ENCODE results near the gene CYP1B1. TPM values are rescaled to one million over a fixed set of nuclear protein-coding genes. Genes with fewer than 3 reads are reported as not detected.

CYP1B1 gene
- total and polyA plus RNA-seq, 2 of the 4 experiments (the other 2 are of a cell fraction), result 0.65 to 1.1 TPM

GRCh38 chr2:38099099-38100028 is 23.4 kb upstream of the CYP1B1 start:
- no peak overlapping the region for H4K5ac ChIP-seq (ENCODE audit: low read depth, low read length)
- H2AK5ac ChIP-seq (ENCODE audit: low read depth, low read length), result no peak overlapping the region
- H3K56ac ChIP-seq (ENCODE audit: extremely low read depth, insufficient read depth, low read length), result no peak overlapping the region
- H3K36me3 ChIP-seq (ENCODE audit: control insufficient read depth, insufficient read depth, low read length), result no peaks in the 10 kb centered on the region
- H3K4me3 ChIP-seq (ENCODE audit: insufficient read depth, low read depth, low read length), result no peak overlapping the region
- H4K91ac ChIP-seq (ENCODE audit: insufficient read depth, low read depth, low read length), result no peak overlapping the region
- no peak overlapping the region for H2BK120ac ChIP-seq (ENCODE audit: low read depth, low read length)
- H4K20me1 ChIP-seq (ENCODE audit: insufficient read depth, low read length), result no peaks in the 10 kb centered on the region
- H4K8ac ChIP-seq (ENCODE audit: low read depth in 2 of 2, low read length in 2 of 2), result no peak overlapping the region
- intact Hi-C loops (cut with micrococcal nuclease), result no loop called here
- peaks cover 6% of the 10 kb centered on the region; the same call in 1 of the 2 replicates for H3K9me1 ChIP-seq (ENCODE audit: insufficient read depth, low read length)
- TF ChIP-seq FOS (IDR thresholded peaks at IDR 0.05; ENCODE audit: low read depth, low read length), result no peak
- TF ChIP-seq RFX5 (IDR thresholded peaks at IDR 0.05; ENCODE audit: low read depth, low read length), result no peak
- TF ChIP-seq SMC3 (IDR thresholded peaks at IDR 0.05; ENCODE audit: low read depth, low read length), result no peak
- TF ChIP-seq CHD1 (IDR thresholded peaks at IDR 0.05; ENCODE audit: low read depth, low read length), result no peak
- no peak for TF ChIP-seq MXI1 (IDR thresholded peaks at IDR 0.05; ENCODE audit: borderline replicate concordance, low read depth, low read length)
- no peak for TF ChIP-seq MAZ (IDR thresholded peaks at IDR 0.05; ENCODE audit: borderline replicate concordance, low read depth, low read length)
- no peak for TF ChIP-seq USF2 (IDR thresholded peaks at IDR 0.05; ENCODE audit: low read depth, low read length)
- no peak for TF ChIP-seq BHLHE40 (IDR thresholded peaks at IDR 0.05; ENCODE audit: low read depth, low read length)
- no peak overlapping the region for H3K4ac ChIP-seq (ENCODE audit: low read depth, low read length)
- no peaks in the 10 kb centered on the region for H3K79me1 ChIP-seq (ENCODE audit: low read depth in 1 of 2, low read length in 2 of 2)
- BruUV-seq (replicated peaks), result no TSS peak
- no peak overlapping the region for H2AFZ ChIP-seq (replicated peaks; ENCODE audit: low read length, poor library complexity)
- no peak for ATAC-seq (ENCODE audit: low read depth)
- no CpG with 5 or more reads among the region's 10 CpGs for WGBS, 2 experiments (ENCODE audit: extremely low coverage in 2 of 2, insufficient read length in 1 of 2)
- no peak overlapping the region for H2BK5ac ChIP-seq (ENCODE audit: low read depth, low read length, poor library complexity, severe bottlenecking)
- no peak overlapping the region for H2AK9ac ChIP-seq (replicated peaks; ENCODE audit: low read depth, low read length, poor library complexity)
- no peak overlapping the region for H3K14ac ChIP-seq (replicated peaks; ENCODE audit: low read depth, low read length)
- H3K9me3 ChIP-seq (ENCODE audit: control insufficient read depth, insufficient read depth, low read length), result peaks cover 2% of the 10 kb centered on the region; the same call in 1 of the 2 replicates
- H2BK15ac ChIP-seq (ENCODE audit: low read depth, low read length), result no peak overlapping the region
- H3K4me1 ChIP-seq (ENCODE audit: control insufficient read depth, insufficient read depth, low read length), result peaks cover 8% of the 10 kb centered on the region
- ChIA-PET CTCF (no interaction called here), POLR2A (ENCODE audit: unreplicated experiment) (no interaction called here)
- peaks cover 15% of the 10 kb centered on the region for H3K27me3 ChIP-seq (ENCODE audit: control insufficient read depth, insufficient read depth, low read length)
- no peak overlapping the region for H3K4me2 ChIP-seq (ENCODE audit: low read depth, low read length)
- dilution Hi-C loops (cut with HindIII; ENCODE audit: low sequenced_read_pairs, unreplicated experiment), result no loop called here
- in situ Hi-C loops (cut with MboI; ENCODE audit: low sequenced_read_pairs), result no loop called here
- no peak overlapping the region for H3K23ac ChIP-seq (ENCODE audit: low read depth, low read length)
- no peak for DNase-seq
- no peak overlapping the region for H3K9ac ChIP-seq (ENCODE audit: low read depth, low read length)
- H2BK20ac ChIP-seq (ENCODE audit: low read depth, low read length), result no peak overlapping the region
- H3K18ac ChIP-seq (ENCODE audit: low read depth, low read length), result no peak overlapping the region
- H3K27ac ChIP-seq (ENCODE audit: insufficient read depth, low read length), result no peak overlapping the region

Measured in IMR-90 (cell line).